SK-N-SH (cell line): ENCODE data around the gene LRP4.

Experiments used
- CTCF ChIP-seq: fragments of 200-600 bp; sonication (generic); IDR thresholded peaks from 2 replicates; pipeline ENCODE4 v1.6.1; 2017; ENCODE audit warnings: antibody characterized with exemption, mild to moderate bottlenecking, moderate library complexity
- GATA2 ChIP-seq: sonication (generic); formaldehyde crosslinking; IDR thresholded peaks from 2 replicates; pipeline ENCODE4 v1.5.0; 2020; ENCODE audit warnings: mild to moderate bottlenecking, missing genetic modification reagents
- POLR2AphosphoS5 ChIP-seq: IDR thresholded peaks from 2 replicates; pipeline ENCODE4 v1.6.1; 2012; ENCODE audit warnings: low read depth, low read length
- RCOR1 ChIP-seq: fragments of 150-350 bp; IDR thresholded peaks from 2 replicates; pipeline ENCODE4 v1.6.1; 2017; ENCODE audit warnings: antibody characterized with exemption, low read length
- RXRA ChIP-seq: IDR thresholded peaks from 2 replicates; pipeline ENCODE4 v1.4.0; 2012; ENCODE audit warnings: low read depth, mild to moderate bottlenecking, borderline replicate concordance
- SIN3A ChIP-seq: IDR thresholded peaks from 2 replicates; pipeline ENCODE4 v1.6.1; 2012; ENCODE audit warnings: low read depth, mild to moderate bottlenecking, low read length, moderate library complexity, borderline replicate concordance

GRCh38 chr11:46876471-46876870 is 41.9 kb downstream of the LRP4 start:
- TF ChIP-seq RCOR1 (no peak), CTCF (no peak), SIN3A (no peak), RXRA (no peak), GATA2 (CRISPR knock-in tag) (no peak), POLR2AphosphoS5 (no peak)
